ENCODE measurements around the gene PTPRM.

Gene PTPRM

DNA sequence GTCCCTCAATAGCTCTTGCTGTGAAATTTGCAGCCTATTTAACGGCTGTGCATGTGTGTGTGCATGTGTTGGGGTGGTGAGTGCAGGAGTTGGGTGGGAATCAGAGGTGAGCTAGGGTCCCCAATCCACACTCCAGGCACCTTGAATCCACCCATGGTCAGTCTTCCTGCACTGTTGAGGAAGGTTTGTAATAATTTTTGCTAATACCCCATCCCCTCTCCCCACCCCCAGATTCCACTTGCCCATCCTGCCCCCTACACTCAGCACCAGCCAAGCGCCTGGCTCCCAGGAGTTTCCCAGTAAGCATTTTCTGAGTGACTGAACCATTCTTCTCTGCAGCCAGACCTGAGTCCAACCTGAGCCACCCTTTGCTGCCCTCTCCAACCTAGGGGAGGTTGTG lies 833.7 kb downstream of the PTPRM start:
- Histone ChIP-seq H3K9ac (ENCODE audit: low read length) (no peak overlapping the region), H4K20me1 (ENCODE audit: low read depth, low read length) (no peaks in the 10 kb centered on the region), H3K9me2 (replicated peaks; ENCODE audit: insufficient read depth, low read length) (no peaks in the 10 kb centered on the region), H3K9me3 (ENCODE audit: insufficient read depth, low read length) (no peaks in the 10 kb centered on the region), H3K4me2 (ENCODE audit: low read depth, low read length, poor library complexity, severe bottlenecking) (no peak overlapping the region), H3K4me3 (ENCODE audit: insufficient read depth, low read length, poor library complexity, severe bottlenecking) (no peak overlapping the region), H2AFZ (ENCODE audit: low read depth, low read length, severe bottlenecking) (no peak overlapping the region), H3K27ac (ENCODE audit: low read depth, low read length) (no peak overlapping the region), H3K27me3 (ENCODE audit: low read length) (no peaks in the 10 kb centered on the region), H3K36me3 (ENCODE audit: low read length) (no peaks in the 10 kb centered on the region), H3F3A (ENCODE audit: insufficient read depth) (no peaks in the 10 kb centered on the region), H3K79me2 (ENCODE audit: insufficient read depth, low read length) (no peaks in the 10 kb centered on the region)
- TF ChIP-seq, protein P1, sequence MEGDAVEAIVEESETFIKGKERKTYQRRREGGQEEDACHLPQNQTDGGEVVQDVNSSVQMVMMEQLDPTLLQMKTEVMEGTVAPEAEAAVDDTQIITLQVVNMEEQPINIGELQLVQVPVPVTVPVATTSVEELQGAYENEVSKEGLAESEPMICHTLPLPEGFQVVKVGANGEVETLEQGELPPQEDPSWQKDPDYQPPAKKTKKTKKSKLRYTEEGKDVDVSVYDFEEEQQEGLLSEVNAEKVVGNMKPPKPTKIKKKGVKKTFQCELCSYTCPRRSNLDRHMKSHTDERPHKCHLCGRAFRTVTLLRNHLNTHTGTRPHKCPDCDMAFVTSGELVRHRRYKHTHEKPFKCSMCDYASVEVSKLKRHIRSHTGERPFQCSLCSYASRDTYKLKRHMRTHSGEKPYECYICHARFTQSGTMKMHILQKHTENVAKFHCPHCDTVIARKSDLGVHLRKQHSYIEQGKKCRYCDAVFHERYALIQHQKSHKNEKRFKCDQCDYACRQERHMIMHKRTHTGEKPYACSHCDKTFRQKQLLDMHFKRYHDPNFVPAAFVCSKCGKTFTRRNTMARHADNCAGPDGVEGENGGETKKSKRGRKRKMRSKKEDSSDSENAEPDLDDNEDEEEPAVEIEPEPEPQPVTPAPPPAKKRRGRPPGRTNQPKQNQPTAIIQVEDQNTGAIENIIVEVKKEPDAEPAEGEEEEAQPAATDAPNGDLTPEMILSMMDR (IDR thresholded peaks at IDR 0.05; ENCODE audit: insufficient read depth, low read length, poor library complexity, severe bottlenecking), result no peak
- TF ChIP-seq EZH2phosphoT487 (conservative IDR thresholded peaks at IDR 0.05; ENCODE audit: low read length), result no peak

DNA sequence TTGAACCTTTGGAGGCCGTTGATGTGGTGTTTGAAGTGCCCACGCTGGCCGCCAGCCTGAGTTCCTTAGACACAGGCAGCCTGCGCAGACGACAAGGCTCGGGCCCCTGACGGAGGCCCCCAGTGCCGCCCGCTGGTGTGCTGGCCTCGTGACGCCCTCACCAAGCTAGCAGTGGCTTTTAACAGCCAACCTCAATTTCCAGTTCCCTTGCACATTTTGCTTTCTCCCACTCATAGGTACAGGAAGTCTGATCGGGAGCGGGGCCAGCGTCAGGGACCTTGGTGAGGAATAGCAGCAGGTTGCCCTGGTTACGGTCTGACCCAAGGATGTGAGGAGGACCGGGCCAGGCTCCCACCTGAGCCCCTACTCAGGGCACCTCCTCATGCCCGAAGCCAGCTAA lies 834.5 kb downstream of the PTPRM start:
- no peak overlapping the region for H3K4me2 ChIP-seq (ENCODE audit: low read depth, low read length, poor library complexity, severe bottlenecking)
- H2AFZ ChIP-seq (ENCODE audit: low read depth, low read length, severe bottlenecking), result no peak overlapping the region
- H3K4me3 ChIP-seq (ENCODE audit: insufficient read depth, low read length, poor library complexity, severe bottlenecking), result no peak overlapping the region
- no peaks in the 10 kb centered on the region for H3K79me2 ChIP-seq (ENCODE audit: insufficient read depth, low read length)
- H3K9me3 ChIP-seq (ENCODE audit: insufficient read depth, low read length), result no peaks in the 10 kb centered on the region
- H3K27ac ChIP-seq (ENCODE audit: low read depth, low read length), result no peak overlapping the region
- no peaks in the 10 kb centered on the region for H3F3A ChIP-seq (ENCODE audit: insufficient read depth)
- H3K9ac ChIP-seq (ENCODE audit: low read length), result no peak overlapping the region
- no peaks in the 10 kb centered on the region for H3K27me3 ChIP-seq (ENCODE audit: low read length)
- no peaks in the 10 kb centered on the region for H4K20me1 ChIP-seq (ENCODE audit: low read depth, low read length)
- TF ChIP-seq, protein P1 (IDR thresholded peaks at IDR 0.05; ENCODE audit: insufficient read depth, low read length, poor library complexity, severe bottlenecking), result no peak
- no peak for TF ChIP-seq EZH2phosphoT487 (conservative IDR thresholded peaks at IDR 0.05; ENCODE audit: low read length)
- H3K9me2 ChIP-seq (replicated peaks; ENCODE audit: insufficient read depth, low read length), result no peaks in the 10 kb centered on the region
- H3K36me3 ChIP-seq (ENCODE audit: low read length), result no peaks in the 10 kb centered on the region

DNA sequence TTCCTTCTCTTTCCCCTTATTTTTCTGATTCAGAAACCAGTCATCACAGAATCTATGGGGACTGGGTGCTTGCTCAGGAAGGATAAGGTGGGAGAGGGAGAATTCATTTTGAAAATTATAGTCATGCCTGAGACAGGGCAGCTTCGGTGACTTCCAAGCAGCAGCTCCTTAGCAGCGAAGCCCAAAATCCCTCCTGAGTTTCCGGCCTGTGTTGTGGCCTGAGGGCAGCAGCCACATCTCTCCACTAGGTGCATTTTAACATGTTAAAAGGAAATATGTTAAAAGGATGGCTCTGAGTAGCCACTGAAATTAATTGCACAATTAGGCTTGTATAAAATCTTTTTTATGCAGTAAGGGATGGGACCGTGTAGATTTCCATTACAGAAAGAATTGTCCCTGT lies 835.1 kb downstream of the PTPRM start:
- H3K27ac ChIP-seq (ENCODE audit: low read depth, low read length), result no peak overlapping the region
- no peaks in the 10 kb centered on the region for H3K79me2 ChIP-seq (ENCODE audit: insufficient read depth, low read length)
- H3K4me2 ChIP-seq (ENCODE audit: low read depth, low read length, poor library complexity, severe bottlenecking), result no peak overlapping the region
- no peak overlapping the region for H2AFZ ChIP-seq (ENCODE audit: low read depth, low read length, severe bottlenecking)
- TF ChIP-seq, protein P1 (IDR thresholded peaks at IDR 0.05; ENCODE audit: insufficient read depth, low read length, poor library complexity, severe bottlenecking), result no peak
- TF ChIP-seq EZH2phosphoT487 (conservative IDR thresholded peaks at IDR 0.05; ENCODE audit: low read length), result no peak
- H3K36me3 ChIP-seq (ENCODE audit: low read length), result no peaks in the 10 kb centered on the region
- no peaks in the 10 kb centered on the region for H3K9me2 ChIP-seq (replicated peaks; ENCODE audit: insufficient read depth, low read length)
- H4K20me1 ChIP-seq (ENCODE audit: low read depth, low read length), result no peaks in the 10 kb centered on the region
- no peak overlapping the region for H3K9ac ChIP-seq (ENCODE audit: low read length)
- H3F3A ChIP-seq (ENCODE audit: insufficient read depth), result no peaks in the 10 kb centered on the region
- H3K4me3 ChIP-seq (ENCODE audit: insufficient read depth, low read length, poor library complexity, severe bottlenecking), result no peak overlapping the region
- H3K9me3 ChIP-seq (ENCODE audit: insufficient read depth, low read length), result no peaks in the 10 kb centered on the region
- no peaks in the 10 kb centered on the region for H3K27me3 ChIP-seq (ENCODE audit: low read length)

Measured in SU-DHL-6 (cell line).